Endometrial microvascular endothelial cells (primary cell): ENCODE measurements around the gene TP53BP2. TPM values are rescaled to one million over a fixed set of nuclear protein-coding genes. Genes with fewer than 3 reads are reported as not detected.
"Not testable (repeated sequence)": the region's sequence is repeated elsewhere in the genome, so short reads cannot be mapped to it uniquely, and the experiment has no call there.

Source experiments
- in situ Hi-C: cut with HindIII; loops from 2 replicates; pipeline ENCODE4 v1.10.0; 2017; ENCODE audit warnings: low sequenced_read_pairs, low pct_unique_long_range_greater_than_20kb; ENCODE audit errors: inconsistent ontology term
- total RNA-seq: library from RNA; depleted of rRNA; stranded (reverse); fragments of >200 nt; gene quantifications from one replicate; pipeline ENCODE4 v1.2.3, GENCODE V29; 2015; ENCODE audit errors: inconsistent ontology term

Gene TP53BP2
- total RNA-seq, 1 donor from 2014 or later = 15.3 TPM

DNA sequence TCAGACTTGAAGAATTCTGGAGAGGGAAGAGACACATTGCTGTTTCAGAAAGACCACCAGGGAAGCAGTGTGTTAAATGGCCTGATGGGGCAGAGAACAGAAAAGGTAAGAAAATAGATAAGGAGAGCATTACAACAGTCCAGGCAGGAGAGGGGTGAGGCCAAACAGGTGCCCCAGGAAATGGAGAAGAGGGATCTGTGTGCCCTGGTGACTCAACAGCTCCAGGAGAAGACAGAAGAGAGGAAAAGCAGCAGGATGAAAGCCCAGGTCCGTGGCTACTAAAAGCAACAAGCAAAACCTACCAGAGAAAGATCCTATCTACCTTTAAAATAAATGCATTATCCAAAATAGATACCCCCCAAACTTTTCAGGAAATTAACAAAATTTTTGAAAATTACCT is 9.2 kb downstream of the TP53BP2 start:
- in situ Hi-C loops = no loop called here

DNA sequence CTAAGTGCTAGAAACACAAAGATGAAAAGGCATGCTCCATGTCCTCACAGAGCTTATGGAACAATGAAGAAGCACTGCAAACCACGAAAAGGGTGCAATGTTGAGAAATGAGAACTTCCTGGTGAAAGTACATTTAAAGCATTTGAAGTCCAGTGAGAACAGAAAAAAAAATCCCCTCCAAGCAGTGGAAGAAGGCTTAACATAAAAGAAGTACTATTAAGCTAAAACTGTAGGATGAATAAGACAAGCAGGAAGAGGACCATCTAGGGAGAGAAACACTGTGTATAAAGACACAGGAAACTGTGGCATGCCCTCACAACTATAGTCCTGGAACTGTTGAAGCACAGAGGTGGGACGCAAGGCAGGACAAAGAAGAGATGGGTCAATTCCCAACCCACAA is 10.0 kb downstream of the TP53BP2 start:
- in situ Hi-C loops = no loop called here

DNA sequence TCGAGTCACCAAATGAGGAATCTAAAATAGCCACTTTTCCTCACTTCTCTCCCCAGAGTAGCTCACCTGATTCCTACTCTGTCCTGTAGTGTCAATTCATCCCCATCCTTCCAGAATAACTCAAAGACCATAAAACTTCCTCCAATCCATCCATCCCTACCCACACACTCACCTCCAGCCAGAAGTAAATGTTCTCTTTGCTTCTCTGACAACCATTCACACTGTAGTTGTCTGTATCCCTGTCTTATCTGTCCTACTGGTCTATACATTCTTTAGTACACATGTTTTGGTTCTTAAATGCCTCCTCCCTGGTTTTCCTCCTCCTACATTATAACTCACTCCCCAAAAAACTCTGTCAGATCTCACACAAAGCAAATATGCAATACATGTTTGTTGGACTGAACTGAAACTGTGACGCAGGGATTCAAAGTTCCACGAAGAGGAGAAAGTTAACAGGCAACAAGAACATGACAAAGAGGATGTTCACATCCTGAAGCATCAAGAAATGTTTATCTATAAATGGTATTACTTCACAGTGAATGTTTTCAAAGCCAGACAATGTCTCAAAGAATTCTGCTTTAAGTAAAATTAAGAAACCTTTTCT is 11.0 kb downstream of the TP53BP2 start:
- in situ Hi-C loops = no loop called here

DNA sequence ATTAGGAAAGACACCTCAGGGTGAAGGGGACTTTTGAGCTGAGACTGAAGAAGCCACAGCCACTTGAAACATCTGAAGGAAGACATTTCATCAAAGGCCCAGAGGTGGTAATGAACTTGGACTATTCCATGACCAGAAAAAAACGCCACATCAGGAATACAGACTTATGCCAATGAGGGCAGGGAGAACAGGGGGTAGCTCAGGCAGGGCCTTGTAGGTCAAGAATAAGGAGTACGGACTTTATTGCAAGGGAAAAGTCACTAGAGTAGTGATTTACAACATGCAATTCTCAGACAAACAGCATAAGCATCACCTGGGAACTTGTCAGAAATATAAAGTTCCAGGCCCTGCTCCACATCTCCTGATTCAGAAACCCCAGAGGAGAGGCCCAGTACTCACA is 11.8 kb downstream of the TP53BP2 start:
- in situ Hi-C loops = no loop called here

DNA sequence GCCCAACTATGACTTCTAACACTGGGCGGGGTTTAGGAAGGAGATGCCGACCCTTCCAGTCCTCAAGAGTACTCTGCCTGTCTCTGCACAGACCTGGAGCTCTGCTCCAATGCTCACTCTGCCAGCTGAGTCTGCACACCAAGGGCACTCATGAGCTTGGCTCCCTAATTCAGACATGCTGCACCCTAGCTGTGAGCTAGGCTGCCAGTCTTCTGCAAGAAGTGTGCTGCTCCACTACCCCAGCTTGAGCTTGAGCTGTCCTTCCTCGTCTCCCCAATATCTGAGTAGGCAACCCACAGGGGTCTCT is 13.2 kb downstream of the TP53BP2 start:
- in situ Hi-C loops = no loop called here

DNA sequence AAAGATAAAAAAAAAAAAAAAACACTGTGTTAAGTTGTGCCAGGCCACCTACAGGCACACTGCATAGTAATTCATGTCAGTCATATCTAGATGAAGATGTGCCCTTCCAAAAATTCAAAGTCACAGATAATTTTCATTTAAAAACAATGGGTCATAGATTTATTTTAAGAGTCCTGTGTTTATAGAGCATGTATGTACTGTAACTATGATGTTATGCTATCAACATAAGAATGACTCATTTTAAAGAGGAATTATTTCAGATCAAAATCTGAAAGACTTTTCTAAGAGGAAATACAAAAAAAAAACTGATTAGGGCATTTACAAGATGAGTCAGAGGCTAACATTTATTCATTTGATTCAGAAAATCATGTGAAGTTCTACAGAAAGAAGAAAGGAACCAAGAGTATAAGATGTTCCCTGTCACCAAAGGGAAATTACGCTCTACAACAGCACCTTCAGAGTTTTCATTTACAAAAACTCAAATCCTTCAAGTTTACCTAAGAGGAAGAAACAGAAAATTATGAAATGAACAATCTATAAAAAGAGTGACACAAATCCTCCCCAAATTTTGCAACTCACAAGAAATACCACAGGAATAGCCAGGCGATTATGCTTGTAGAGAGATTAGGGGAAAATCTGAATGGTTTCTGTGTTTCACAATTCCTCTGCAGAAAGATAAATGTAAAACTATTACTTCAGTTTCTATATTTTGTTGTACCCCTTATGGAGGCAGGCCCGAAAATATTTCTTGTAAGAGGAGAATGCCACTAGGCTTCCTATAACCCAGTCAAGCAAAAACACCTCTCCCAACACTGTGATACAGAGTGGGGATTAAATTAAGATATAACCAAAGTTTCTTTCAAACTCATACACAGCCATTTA is 13.8 kb downstream of the TP53BP2 start:
- in situ Hi-C loops = no loop called here

DNA sequence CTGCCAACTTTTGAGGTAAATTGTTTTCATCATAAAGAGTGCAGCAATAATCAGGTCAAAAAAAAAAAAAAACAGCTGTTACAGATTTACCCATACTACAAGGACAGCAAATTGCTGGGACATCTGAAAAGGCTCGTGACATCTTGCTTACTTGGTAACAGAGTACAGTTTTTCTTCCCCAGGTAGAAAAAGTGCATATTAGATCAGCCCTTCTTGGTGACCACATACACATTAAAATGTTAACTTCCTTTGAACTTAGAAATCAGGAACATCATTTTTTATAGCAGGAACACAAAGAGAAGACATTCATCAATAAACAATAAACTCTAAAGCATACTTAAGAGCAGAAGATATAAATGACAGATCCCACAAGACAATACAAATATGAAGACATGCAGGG is 16.1 kb downstream of the TP53BP2 start:
- in situ Hi-C loops = no loop called here

DNA sequence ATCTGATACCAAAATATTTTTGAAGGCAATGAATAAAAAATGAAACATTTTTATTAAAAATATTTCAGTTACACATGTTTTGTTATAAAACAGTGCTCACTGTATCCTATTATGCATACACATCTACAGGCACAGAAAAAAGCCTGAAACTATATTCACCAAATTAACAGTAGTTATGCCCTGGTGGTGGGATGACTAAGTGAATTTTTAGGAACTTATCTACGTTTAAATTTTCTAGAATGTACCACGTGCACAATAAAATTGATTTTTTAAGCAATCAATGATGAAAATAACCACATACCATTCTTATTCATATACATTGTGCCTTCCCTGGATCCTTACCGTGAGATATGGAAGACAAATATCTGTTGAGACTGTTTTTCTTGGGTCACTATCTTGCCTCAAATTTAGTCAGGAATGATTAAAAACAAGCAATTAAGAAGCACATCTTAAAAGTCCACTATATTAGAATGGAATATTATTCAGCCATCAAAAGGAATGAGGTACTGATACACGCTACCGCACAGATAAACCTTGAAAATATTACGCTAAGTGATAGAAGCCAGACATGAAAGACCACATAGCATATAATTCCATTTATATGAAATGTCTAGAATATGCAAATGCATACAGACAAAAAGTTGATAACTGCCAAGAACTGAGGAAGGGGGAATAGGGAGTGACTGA is 17.4 kb downstream of the TP53BP2 start:
- in situ Hi-C loops = no loop called here

DNA sequence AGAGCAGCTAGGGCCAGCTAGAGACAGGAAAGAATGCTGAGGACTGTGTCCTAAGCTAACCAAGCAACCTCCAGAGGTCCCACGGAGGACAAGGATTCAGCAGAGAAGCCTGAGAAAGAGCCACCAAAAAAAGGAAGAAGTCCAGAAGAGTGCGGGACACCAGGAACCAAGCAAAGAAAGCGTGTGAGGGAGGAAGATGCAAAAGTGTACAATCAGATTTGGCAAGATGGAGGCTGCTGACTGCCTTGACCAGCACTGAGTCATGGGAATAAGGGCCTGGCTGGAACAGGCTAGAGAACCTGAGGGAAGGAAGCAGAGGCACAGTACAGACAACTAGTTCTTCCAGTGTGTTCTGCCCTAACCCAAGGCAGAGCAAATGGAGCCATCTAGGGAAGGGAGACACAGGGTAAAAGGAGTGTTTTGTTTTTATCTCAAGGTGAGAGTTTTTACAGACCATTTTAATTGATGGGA is 18.5 kb downstream of the TP53BP2 start:
- in situ Hi-C loops = no loop called here

DNA sequence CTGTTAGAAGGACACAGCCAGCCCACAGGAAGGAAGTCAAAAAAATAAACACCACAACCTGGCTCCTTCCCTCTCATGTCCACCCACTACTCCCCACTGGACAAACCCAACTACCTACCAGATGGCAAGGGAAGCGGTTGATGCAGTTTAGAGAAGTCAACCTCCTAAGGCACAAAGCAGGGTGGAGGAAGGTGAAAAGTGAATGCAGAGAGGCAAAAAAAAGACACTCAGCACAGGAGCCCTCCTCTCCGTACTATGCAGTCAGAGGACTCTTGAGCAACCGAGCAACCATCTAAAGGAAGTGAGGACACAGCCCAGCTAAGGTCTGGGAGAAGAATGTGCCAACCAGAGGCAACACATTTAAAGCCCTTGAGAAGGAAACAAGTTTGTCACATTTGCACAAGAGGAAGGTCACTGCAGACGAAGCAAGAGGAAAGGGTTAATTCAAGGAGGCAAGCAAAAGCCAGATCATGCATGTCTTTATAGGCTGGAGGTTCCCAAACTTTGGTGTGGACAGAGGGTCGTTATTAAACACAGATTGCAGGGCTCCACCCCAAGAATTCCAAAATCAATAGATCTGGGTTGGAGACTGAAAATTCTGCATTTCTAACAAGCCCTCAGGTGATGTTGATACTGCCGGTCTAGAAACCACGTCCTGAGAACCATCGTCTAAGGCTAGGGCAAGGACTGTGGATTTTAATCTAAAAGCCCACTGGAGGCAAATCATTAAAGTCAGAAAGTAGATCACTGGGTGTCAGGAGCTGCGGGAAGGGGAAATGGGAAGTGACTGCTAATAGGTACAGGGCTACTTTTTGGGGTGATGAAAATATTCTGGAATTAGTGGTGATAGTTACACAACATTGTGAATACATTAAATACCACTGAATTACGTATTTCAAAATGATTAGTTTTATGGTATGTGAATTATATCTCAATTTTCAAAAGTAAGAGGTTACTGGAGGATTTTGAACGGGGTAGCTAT is 19.7 kb downstream of the TP53BP2 start:
- in situ Hi-C loops = no loop called here

DNA sequence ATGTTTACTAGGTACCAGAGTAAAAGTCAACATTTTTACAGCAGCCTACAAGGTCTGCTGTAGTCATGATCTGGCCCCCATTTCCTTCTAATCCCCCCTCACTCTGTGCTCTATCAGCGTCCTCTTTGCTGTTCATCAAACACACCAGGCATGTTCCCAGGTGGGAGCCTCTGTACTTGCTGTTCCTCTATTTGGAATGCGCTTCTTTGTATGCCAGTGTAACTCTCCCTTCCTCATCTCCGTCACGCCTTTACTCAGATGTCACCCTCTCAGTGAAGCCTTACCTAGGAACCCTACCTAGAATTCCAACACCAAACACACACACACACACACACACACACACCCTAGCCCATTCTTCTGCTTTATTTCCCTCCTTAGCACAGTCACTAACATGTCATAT is 21.0 kb downstream of the TP53BP2 start:
- in situ Hi-C loops = no loop called here

DNA sequence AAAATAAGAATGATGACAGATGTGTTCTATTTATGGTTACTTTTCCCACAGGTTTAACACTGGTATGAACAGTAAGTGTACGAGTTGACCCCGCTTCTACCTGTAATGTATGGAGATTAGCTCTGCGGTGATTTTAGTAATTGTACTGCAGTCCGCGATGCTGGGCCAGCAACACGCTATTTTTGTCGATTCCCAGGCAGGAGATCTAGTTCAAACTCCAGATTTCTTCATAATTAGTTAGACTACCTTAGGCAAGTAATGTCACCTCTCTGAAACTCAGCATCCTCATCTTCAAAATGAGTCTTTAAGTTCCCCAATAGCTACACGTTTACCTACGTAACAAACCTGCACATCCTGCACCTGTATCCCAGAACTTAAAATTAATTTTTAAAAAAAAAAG is 21.5 kb downstream of the TP53BP2 start:
- in situ Hi-C loops = no loop called here

DNA sequence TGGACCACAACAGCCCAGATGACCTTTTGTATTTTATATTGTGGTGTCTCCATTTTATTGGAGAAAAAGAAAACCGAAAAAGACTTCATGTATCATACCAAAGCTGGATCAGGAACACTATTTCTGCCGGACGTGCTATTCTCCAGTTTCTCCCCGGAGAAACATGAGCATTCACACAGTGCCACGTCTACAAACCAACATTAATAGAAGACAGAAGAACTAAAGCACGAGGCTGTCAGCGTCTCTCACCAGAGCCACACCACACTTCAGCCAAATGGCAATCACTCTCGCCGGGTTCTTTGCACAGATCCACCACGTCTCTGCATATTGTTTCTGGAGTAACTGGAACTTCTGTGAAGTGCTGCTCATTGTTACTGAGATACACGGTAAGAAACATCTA is 24.8 kb downstream of the TP53BP2 start:
- in situ Hi-C loops = no loop called here

DNA sequence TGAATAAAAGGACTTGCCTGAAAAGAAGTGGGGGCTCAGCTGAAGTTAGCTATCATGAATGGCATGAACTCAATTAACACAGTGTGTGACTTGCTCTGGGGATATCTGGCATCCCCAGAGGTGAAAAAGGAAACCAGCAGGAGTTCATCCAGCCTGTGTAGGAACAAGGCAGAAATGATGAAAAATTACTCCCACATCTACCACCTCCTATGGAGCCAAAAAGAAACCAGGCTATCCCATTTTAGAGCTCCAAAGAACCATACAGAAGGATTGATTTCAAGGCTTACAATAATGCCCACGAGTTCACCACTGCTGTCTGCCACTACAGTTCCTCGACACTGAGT is 25.3 kb downstream of the TP53BP2 start:
- in situ Hi-C loops = no loop called here

DNA sequence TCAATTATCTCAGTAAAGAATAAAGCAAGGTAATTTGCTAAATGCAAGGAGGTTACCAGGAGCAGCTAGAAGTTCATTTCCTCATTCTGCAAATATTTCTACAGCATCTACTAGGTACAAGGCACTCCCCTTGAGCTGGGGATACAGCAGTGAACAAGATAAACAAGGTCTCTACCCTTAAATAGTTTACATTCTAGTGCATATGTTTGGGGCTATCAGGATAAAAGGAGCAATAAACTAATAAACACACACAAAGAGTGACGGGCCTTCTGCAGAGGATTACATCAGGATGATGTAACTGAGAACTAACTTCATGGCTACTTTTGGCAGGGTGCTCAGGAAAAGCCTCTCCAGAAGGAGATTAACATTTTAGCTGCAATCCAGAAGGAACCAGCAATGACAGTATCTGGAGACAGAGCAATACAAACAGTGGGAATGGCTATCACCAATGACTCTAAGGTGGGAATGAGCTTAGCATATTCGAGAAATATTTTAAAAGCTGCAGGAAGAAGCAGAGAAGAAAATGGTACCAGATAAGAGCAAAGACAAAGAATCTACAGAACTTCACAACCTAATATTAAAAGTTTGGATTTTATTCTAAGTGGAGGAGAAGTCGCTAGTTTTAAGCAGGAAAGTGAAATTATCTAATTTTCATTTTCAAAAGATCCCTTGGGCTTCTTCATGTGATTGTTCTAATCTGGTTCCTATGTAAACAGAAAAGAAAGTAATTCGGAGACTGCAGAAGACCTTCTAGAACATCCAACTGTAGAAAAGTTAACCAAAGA is 25.8 kb downstream of the TP53BP2 start:
- in situ Hi-C loops = no loop called here

DNA sequence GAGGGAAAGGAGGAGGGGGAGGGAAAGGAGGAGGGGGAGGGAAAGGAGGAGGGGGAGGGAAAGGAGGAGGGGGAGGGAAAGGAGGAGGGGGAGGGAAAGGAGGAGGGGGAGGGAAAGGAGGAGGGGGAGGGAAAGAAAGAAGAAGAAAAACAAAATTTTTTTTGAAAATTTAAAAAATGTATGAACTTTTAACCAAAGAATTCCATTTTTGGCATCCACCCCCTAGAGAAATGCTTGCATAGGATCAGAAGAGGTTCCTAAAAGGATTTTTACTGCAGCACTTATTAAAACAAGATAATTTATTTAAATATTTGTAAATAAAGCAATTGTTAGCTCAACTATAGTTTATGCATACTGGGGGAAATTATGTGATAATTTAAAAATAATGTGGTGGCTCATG is 28.5 kb downstream of the TP53BP2 start:
- in situ Hi-C loops = not testable (repeated sequence)

DNA sequence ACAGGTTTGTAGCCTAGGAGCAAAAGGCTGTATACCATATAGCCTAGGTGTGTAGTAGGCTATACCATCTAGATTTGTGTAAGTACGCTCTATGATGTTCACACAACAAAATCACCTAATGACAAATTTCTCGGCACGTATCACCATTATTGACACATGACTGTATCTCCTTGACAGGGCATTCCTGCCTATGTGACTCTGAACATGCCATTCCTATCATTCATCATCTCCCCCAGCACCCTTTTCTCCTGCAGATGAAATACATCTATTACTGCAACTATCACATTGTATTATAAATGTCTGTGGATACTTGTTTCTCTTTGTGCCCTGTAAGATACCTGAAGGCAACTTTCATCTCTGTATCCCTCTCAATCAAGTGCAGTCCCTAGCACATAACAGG is 29.9 kb downstream of the TP53BP2 start:
- in situ Hi-C loops = no loop called here
